ENCODE measurements around the gene MATK. TPM values are rescaled to one million over a fixed set of nuclear protein-coding genes. Genes with fewer than 3 reads are reported as not detected.

Gene MATK
- polyA plus RNA-seq, 1 donor = 4.9 TPM

DNA sequence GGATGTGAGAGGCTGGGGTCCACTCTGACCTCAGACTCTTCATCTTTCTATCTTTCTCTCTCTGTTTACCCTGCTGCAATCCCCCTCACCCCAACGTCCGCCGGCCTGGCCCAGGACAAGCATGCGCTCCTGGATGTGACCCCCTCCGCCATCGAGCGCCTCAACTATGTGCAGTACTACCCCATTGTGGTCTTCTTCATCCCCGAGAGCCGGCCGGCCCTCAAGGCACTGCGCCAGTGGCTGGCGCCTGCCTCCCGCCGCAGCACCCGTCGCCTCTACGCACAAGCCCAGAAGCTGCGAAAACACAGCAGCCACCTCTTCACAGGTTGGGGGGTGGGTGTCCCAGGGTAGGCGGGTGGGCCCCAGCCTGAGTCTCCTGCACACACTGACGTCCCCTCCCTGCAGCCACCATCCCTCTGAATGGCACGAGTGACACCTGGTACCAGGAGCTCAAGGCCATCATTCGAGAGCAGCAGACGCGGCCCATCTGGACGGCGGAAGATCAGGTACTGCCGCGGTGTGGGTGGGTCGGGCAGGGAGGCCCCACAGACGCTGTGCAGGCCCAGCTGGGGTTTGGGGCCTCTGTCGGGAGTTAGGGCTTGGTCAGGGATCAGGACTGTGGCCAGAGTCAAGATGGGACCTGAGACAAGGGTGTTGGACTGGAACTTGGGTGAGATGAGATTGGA is 39.7 kb downstream of the MATK start:
- Histone ChIP-seq H3K4me3 (ENCODE audit: low read length) (no peak overlapping the region), H3K27me3 (ENCODE audit: control insufficient read depth, insufficient read depth, low read length) (no peaks in the 10 kb centered on the region), H3K4me1 (ENCODE audit: control insufficient read depth, insufficient read depth, low read length) (no peaks in the 10 kb centered on the region), H3K27ac (ENCODE audit: low read length) (no peak overlapping the region), H3K36me3 (ENCODE audit: control insufficient read depth, insufficient read depth, low read length) (peaks cover 58% of the 10 kb centered on the region), H3K9me3 (ENCODE audit: control insufficient read depth, low read depth, low read length) (no peaks in the 10 kb centered on the region)
- DNase-seq = no peak
- WGBS (ENCODE audit: insufficient coverage, low lambda C conversion rate) = no CpG with 5 or more reads among the region's 31 CpGs

DNA sequence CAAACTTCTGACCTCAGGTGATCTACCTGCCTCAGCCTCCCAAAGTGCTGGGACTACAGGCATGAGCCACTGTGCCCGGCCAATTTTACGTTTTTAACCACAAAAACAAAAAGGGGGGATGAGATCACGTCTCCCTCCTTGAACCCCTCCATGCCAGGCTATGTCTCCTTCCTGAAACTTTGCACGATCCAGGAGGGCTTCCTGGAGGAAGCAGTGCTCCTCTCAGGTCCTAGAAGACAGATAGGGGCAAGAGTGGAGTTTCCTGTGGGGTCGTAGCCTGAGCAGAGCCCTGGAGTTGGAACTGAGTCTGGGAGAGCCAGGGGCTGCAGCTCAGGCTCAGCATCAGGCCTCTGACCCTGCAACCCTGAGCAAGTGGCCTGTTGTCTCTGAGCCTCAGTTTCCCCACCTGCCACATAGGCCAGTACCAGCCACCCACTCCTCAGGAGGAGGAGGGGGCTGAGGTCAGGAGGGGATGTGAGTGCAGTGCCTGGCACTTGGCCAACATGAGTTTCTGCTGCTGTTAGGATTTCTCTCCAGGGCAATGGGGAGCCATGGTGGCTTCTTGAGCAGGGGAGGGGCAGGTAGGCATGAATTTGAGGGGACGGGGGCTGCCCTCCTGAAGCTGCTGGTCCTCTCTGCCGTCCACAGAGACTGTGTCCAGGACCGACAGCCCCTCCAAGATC is 40.7 kb downstream of the MATK start:
- H3K36me3 ChIP-seq (ENCODE audit: control insufficient read depth, insufficient read depth, low read length) = peaks cover 54% of the 10 kb centered on the region
- no peaks in the 10 kb centered on the region for H3K9me3 ChIP-seq (ENCODE audit: control insufficient read depth, low read depth, low read length)
- no peaks in the 10 kb centered on the region for H3K27me3 ChIP-seq (ENCODE audit: control insufficient read depth, insufficient read depth, low read length)
- DNase-seq = no peak
- no peaks in the 10 kb centered on the region for H3K4me1 ChIP-seq (ENCODE audit: control insufficient read depth, insufficient read depth, low read length)
- WGBS (ENCODE audit: insufficient coverage, low lambda C conversion rate) = no CpG with 5 or more reads among the region's 8 CpGs
- no peak overlapping the region for H3K4me3 ChIP-seq (ENCODE audit: low read length)
- no peak overlapping the region for H3K27ac ChIP-seq (ENCODE audit: low read length)

DNA sequence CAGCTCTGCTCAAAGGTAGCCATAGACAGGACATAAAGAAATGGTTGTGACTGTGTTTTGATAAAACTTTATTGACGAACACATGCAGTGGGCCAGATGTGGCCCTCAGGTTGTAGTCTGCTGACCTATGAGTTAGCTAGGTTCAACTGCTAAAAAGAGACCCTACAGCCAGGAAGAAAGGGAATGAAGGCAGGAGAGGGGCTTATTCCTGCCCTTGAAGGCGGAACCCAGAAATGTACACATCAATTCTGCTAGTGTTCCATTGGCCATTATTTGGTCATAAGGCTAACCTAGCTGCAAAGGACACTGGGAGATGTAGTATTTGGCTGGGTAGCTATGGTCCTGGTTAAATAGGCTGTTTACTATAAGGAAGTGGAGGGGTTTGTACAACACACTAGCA is 42.7 kb downstream of the MATK start:
- Histone ChIP-seq H3K36me3 (ENCODE audit: control insufficient read depth, insufficient read depth, low read length) (peaks cover 50% of the 10 kb centered on the region), H3K27ac (ENCODE audit: low read length) (no peak overlapping the region), H3K27me3 (ENCODE audit: control insufficient read depth, insufficient read depth, low read length) (no peaks in the 10 kb centered on the region), H3K4me3 (ENCODE audit: low read length) (no peak overlapping the region), H3K9me3 (ENCODE audit: control insufficient read depth, low read depth, low read length) (no peaks in the 10 kb centered on the region), H3K4me1 (ENCODE audit: control insufficient read depth, insufficient read depth, low read length) (no peaks in the 10 kb centered on the region)
- no peak for DNase-seq
- no CpG with 5 or more reads among the region's 2 CpGs for WGBS (ENCODE audit: insufficient coverage, low lambda C conversion rate)

DNA sequence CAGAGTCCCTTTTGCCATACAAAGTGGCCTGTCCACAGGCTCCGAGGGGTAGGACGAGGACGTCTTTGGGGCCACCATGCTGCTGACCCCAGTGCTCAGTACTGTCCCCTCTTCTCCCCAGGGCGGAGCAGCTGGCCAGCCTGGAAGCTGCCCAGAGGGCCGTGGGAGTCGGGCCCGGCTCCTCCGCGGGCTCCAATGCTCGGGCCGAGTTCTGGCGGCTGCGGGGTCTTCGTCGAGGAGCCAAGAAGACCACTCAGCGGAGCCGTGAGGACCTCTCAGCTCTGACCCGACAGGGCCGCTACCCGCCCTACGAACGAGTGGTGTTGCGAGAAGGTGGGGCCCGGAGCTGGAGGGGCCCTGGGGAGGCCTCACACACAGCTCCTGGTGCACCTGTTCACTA is 45.8 kb downstream of the MATK start:
- no peaks in the 10 kb centered on the region for H3K27me3 ChIP-seq (ENCODE audit: control insufficient read depth, insufficient read depth, low read length)
- peaks cover 55% of the 10 kb centered on the region for H3K36me3 ChIP-seq (ENCODE audit: control insufficient read depth, insufficient read depth, low read length)
- no peak overlapping the region for H3K4me3 ChIP-seq (ENCODE audit: low read length)
- DNase-seq = no peak
- WGBS (ENCODE audit: insufficient coverage, low lambda C conversion rate) = 100% methylated on average over 6 of the region's 24 CpGs
- no peaks in the 10 kb centered on the region for H3K4me1 ChIP-seq (ENCODE audit: control insufficient read depth, insufficient read depth, low read length)
- H3K27ac ChIP-seq (ENCODE audit: low read length) = no peak overlapping the region
- H3K9me3 ChIP-seq (ENCODE audit: control insufficient read depth, low read depth, low read length) = no peaks in the 10 kb centered on the region

DNA sequence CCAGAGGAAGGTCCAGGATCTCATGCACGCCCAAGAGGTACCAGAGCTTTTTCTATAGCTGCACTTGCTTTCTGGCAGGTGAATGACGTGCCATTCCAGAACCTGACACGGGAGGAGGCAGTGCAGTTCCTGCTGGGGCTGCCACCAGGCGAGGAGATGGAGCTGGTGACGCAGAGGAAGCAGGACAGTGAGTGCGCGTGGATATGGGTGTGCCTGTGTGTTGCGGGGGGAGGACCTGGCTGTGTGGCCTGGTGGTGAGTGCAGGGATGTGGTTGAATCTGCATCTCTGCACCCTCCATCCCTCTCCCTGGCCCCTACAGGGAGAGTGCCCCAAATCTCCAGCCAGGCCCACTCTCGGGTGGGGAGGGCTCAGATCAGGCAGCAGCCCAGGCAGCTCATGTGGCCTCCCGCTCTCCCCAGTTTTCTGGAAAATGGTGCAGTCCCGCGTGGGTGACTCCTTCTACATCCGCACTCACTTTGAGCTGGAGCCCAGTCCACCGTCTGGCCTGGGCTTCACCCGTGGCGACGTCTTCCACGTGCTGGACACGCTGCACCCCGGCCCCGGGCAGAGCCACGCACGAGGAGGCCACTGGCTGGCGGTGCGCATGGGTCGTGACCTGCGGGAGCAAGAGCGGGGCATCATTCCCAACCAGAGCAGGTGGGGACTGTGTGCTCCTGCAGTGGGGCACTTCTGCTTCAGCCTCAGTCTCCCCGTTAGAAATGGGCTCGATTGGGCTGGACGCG is 47.5 kb downstream of the MATK start:
- H3K36me3 ChIP-seq (ENCODE audit: control insufficient read depth, insufficient read depth, low read length) = peaks cover 61% of the 10 kb centered on the region

DNA sequence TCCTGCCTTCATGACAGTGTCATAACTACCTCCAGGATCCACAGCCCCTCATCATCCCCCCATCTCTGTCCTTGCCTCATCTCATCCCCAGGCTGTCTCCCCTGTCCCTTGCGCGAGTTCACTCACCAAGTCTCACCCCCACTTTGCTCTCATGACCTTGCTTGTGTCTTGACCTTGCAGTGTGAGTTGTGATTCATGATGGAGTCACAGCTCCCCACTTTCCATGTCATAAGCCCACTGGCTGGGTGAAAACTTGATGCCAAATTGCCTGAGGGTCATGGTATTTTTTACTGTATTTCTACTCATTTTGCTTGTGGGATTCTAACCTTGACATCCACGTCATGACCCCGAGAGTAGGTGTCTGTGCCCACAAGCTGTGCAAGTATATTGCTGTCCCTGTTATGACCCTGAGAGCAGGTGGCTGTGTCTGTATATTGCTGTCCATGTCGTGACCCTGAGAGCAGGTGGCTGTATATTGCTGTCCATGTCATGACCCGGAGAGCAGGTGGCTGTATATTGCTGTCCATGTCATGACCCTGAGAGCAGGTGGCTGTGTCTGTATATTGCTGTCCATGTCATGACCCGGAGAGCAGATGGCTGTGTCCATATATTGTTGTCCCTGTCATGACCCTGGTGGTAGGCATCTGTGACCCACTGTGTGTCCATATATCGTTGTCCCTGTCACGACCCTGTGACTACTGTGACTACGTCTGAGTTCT is 48.5 kb downstream of the MATK start:
- Histone ChIP-seq H3K27me3 (ENCODE audit: control insufficient read depth, insufficient read depth, low read length) (no peaks in the 10 kb centered on the region), H3K9me3 (ENCODE audit: control insufficient read depth, low read depth, low read length) (no peaks in the 10 kb centered on the region), H3K36me3 (ENCODE audit: control insufficient read depth, insufficient read depth, low read length) (peaks cover 59% of the 10 kb centered on the region), H3K4me1 (ENCODE audit: control insufficient read depth, insufficient read depth, low read length) (no peaks in the 10 kb centered on the region), H3K27ac (ENCODE audit: low read length) (no peak overlapping the region), H3K4me3 (ENCODE audit: low read length) (no peak overlapping the region)
- 100% methylated on average over 1 of the region's 10 CpGs for WGBS (ENCODE audit: insufficient coverage, low lambda C conversion rate)
- DNase-seq = no peak

More for the DNA sequence above, 47.5 kb downstream of the MATK start:
- DNase-seq = no peak
- no peaks in the 10 kb centered on the region for H3K4me1 ChIP-seq (ENCODE audit: control insufficient read depth, insufficient read depth, low read length)
- H3K4me3 ChIP-seq (ENCODE audit: low read length) = no peak overlapping the region
- H3K27me3 ChIP-seq (ENCODE audit: control insufficient read depth, insufficient read depth, low read length) = no peaks in the 10 kb centered on the region
- H3K9me3 ChIP-seq (ENCODE audit: control insufficient read depth, low read depth, low read length) = no peaks in the 10 kb centered on the region
- WGBS (ENCODE audit: insufficient coverage, low lambda C conversion rate) = no CpG with 5 or more reads among the region's 32 CpGs
- H3K27ac ChIP-seq (ENCODE audit: low read length) = no peak overlapping the region

DNA sequence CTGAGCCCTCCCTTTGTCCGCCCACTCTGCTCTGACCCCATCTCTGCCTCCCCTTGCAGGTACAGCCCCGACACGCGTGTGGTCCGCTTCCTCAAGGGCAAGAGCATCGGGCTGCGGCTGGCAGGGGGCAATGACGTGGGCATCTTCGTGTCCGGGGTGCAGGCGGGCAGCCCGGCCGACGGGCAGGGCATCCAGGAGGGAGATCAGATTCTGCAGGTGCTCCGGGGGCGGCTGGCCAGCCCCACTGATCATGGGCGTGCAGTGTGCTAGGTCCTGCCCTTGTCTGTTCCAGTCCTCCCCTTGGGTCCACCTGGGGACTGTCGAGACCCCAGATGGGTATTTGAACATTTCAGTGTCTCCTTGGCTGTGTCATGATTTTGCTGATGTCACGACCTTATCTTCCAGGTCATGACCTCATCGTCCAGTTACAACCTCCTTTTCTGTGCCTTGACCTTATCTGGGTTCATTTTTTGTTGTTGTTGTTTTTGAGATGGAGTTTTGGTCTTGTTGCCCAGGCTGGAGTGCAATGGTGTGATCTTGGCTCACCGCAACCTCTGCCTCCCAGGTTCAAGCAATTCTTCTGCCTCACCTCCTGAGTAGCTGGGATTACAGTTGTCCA is 50.0 kb downstream of the MATK start:
- no peaks in the 10 kb centered on the region for H3K4me1 ChIP-seq (ENCODE audit: control insufficient read depth, insufficient read depth, low read length)
- WGBS (ENCODE audit: insufficient coverage, low lambda C conversion rate) = no CpG with 5 or more reads among the region's 21 CpGs
- no peak overlapping the region for H3K27ac ChIP-seq (ENCODE audit: low read length)
- no peaks in the 10 kb centered on the region for H3K27me3 ChIP-seq (ENCODE audit: control insufficient read depth, insufficient read depth, low read length)
- H3K36me3 ChIP-seq (ENCODE audit: control insufficient read depth, insufficient read depth, low read length) = peaks cover 68% of the 10 kb centered on the region
- DNase-seq = no peak
- H3K9me3 ChIP-seq (ENCODE audit: control insufficient read depth, low read depth, low read length) = no peaks in the 10 kb centered on the region
- no peak overlapping the region for H3K4me3 ChIP-seq (ENCODE audit: low read length)

DNA sequence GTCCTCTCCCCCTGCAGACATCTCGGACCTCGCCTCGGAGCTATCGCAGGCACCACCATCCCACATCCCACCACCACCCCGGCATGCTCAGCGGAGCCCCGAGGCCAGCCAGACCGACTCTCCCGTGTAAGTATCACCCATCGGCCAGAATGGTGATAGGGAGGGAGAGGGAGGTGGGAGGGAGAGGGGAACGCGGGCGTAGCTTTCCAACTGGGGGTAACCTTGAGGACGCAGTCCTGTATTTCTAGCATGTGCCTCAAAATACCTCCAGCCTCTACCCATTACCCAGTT is 51.9 kb downstream of the MATK start:
- Histone ChIP-seq H3K27ac (ENCODE audit: low read length) (no peak overlapping the region), H3K36me3 (ENCODE audit: control insufficient read depth, insufficient read depth, low read length) (peaks cover 68% of the 10 kb centered on the region), H3K9me3 (ENCODE audit: control insufficient read depth, low read depth, low read length) (peaks cover 7% of the 10 kb centered on the region), H3K27me3 (ENCODE audit: control insufficient read depth, insufficient read depth, low read length) (no peaks in the 10 kb centered on the region), H3K4me1 (ENCODE audit: control insufficient read depth, insufficient read depth, low read length) (no peaks in the 10 kb centered on the region), H3K4me3 (ENCODE audit: low read length) (no peak overlapping the region)
- DNase-seq = no peak
- no CpG with 5 or more reads among the region's 14 CpGs for WGBS (ENCODE audit: insufficient coverage, low lambda C conversion rate)

DNA sequence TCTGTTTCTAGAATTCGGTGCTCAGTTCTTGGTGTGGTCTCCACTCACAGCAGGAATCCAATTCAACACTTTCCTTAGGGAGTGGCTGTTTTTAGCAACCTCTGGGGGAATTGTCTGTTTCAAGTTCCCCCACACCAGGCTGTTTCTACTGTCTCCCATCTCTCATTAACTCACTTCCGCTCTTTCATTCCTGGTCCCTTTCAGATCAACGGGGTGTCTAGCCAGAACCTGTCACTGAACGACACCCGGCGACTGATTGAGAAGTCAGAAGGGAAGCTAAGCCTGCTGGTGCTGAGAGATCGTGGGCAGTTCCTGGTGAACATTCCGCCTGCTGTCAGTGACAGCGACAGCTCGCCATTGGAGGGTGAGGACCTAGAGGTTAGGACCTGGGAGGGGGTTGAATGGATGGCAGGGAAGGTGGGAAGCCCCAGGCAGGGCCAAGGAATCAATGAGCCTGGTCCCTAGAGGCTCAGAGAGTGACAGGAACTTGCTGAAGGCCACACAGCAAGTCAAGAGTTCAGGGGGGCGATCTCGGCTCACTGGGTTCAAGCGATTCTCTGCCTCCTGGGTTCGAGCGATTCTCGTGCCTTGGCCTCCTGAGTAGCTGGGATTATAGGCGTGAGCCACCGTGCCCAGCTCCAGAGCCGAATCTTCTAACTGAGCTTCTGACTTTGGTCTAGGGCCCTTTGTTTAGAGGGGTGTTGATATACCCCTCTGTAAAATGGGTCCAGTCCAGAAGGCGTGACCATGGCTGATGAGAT is 52.5 kb downstream of the MATK start:
- no peak overlapping the region for H3K4me3 ChIP-seq (ENCODE audit: low read length)
- peaks cover 67% of the 10 kb centered on the region for H3K36me3 ChIP-seq (ENCODE audit: control insufficient read depth, insufficient read depth, low read length)
- no peak overlapping the region for H3K27ac ChIP-seq (ENCODE audit: low read length)
- 40% methylated on average over 1 of the region's 20 CpGs for whole genome bisulfite sequencing (ENCODE audit: insufficient coverage, low lambda C conversion rate)
- no peak for DNase-seq
- H3K9me3 ChIP-seq (ENCODE audit: control insufficient read depth, low read depth, low read length) = peaks cover 7% of the 10 kb centered on the region
- H3K27me3 ChIP-seq (ENCODE audit: control insufficient read depth, insufficient read depth, low read length) = no peaks in the 10 kb centered on the region
- H3K4me1 ChIP-seq (ENCODE audit: control insufficient read depth, insufficient read depth, low read length) = no peaks in the 10 kb centered on the region
